HFF-Myc (cell line): ENCODE data around the gene ATAD3A.
"Not testable (repeated sequence)": the region's sequence is repeated elsewhere in the genome, so short reads cannot be mapped to it uniquely, and the experiment has no call there.

Experiments used
- DNase-seq: peaks from one replicate; pipeline ENCODE4 v3.0.0-alpha.2; 2011; ENCODE audit warnings: low read depth; ENCODE audit errors: extremely low read depth
- H3K4me3 ChIP-seq: replicated peaks from 2 replicates; pipeline ENCODE4 v1.5.1; 2011; ENCODE audit warnings: low read depth, mild to moderate bottlenecking, control low read depth, low read length
- CTCF ChIP-seq: IDR thresholded peaks from 2 replicates; pipeline ENCODE4 v1.5.1; 2012; ENCODE audit warnings: mild to moderate bottlenecking, low read depth, low read length, control low read depth; ENCODE audit errors: missing control alignments

ATAD3A gene

GRCh38 chr1:1556505-1556904, 44.5 kb downstream of the ATAD3A start:
- DNase-seq = no peak
- no peak for TF ChIP-seq CTCF
- H3K4me3 ChIP-seq = no peak overlapping the region

DNA sequence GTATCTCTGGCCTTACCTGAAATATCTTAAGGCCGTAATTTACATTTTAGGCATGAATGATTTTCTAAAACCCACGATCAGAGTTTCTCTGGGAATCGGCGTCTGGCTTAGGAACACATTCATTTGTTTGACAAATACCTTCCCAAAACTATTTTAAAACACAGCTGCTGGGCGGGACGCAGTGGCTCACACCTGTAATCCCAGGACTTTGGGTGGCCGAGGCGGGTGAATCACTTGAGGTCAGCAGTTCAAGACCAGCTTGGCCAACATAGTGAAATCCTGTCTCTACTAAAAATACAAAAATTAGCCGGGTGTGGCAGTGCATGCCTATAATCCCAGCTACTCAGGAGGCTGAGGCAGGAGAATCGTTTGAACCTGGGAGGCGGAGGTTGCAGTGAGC, 45.0 kb downstream of the ATAD3A start:
- H3K4me3 ChIP-seq, DNase-seq: not testable (repeated sequence)

DNA sequence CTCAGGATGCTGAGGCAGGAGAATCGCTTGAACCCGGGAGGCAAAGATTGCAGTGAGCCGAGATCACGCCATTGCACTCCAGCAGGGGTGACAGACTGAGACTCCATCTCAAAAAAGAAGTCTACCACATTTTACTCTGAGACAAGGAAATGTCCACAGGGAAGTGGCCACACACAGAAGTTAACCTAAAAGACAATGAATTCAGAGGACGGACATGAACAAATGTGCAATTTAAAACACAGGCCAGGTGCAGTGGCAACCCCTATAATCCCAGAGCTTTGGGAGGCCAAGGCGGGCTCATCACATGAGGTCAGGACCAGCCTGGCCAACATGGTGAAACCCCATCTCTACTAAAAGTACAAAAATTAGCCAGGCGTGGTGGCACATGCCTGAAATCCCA, 45.7 kb downstream of the ATAD3A start:
- not testable (repeated sequence) for DNase-seq, H3K4me3 ChIP-seq

- no peak for TF ChIP-seq CTCF
- no peak overlapping the region for H3K4me3 ChIP-seq
- DNase-seq = no peak
Measured at GRCh38 chr1:1558591-1558990, 46.6 kb downstream of the ATAD3A start.

DNA sequence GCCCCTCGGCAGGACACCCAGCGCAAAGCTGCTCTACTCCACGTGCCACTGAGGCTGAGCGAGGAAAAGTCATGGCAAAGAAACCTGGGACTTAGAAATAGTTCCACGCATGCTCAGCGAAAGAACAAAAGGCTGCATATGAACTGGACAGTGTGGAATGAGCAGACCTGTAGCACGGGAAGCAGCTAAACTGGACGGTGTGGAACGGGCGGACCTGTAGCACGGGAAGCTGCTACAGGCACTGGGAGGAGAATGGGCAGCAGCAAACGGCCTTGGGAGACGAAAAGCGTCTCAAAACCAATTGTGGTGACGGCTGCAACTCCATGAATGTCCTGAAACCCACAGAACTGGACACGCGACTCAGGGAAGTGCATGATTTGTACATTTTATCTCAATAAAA, 47.1 kb downstream of the ATAD3A start:
- no peak for DNase-seq
- TF ChIP-seq CTCF = no peak
- no peak overlapping the region for H3K4me3 ChIP-seq

DNA sequence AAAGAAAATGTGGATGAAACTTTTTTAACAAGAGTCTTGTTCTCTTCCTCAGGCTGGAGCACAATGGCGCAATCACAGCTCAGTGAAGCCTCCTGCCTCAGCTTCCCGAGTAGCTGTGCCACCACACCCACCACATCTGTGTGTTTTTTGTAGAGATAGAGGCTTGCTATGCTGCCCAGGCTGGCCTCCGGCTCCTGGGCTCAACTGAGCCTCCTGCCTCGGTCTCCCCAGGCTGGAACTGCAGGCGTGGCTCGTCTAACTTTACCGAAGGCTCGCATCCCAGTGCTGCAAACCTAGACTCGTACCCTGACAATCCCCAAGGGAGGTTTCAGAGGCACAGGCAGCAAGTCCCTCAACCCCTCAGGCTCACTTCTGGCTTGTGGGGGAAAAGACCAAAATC, 48.2 kb downstream of the ATAD3A start:
- TF ChIP-seq CTCF = no peak
- DNase-seq = no peak
- H3K4me3 ChIP-seq = no peak overlapping the region

GRCh38 chr1:1561801-1562470, 50.0 kb downstream of the ATAD3A start:
- TF ChIP-seq CTCF = no peak
- DNase-seq = no peak
- H3K4me3 ChIP-seq = no peak overlapping the region

GRCh38 chr1:1562556-1563195, 50.7 kb downstream of the ATAD3A start:
- no peak for TF ChIP-seq CTCF
- H3K4me3 ChIP-seq = no peak overlapping the region
- DNase-seq = no peak
